Chondrocyte (in vitro differentiated cells): ENCODE results near the gene FMNL2. TPM values are rescaled to one million over a fixed set of nuclear protein-coding genes. Genes with fewer than 3 reads are reported as not detected.

Experiments used
- DNase-seq: peaks from one replicate; pipeline ENCODE4 v3.0.0; 2021; ENCODE audit warnings: mixed read lengths, low spot score
- H3K27ac Mint-ChIP-seq: one replicate; pipeline ENCODE4 v1.8.0; 2021; ENCODE audit warnings: mild to moderate bottlenecking, moderate library complexity, mixed read lengths; ENCODE audit not compliant: unreplicated experiment
- H3K27me3 Mint-ChIP-seq: 2 replicates; pipeline ENCODE4 v1.8.0; 2021; ENCODE audit warnings: low read depth, mixed read lengths
- H3K36me3 Mint-ChIP-seq: 2 replicates; pipeline ENCODE4 v1.8.0; 2021; ENCODE audit warnings: low read depth, mixed read lengths
- H3K4me1 Mint-ChIP-seq: 2 replicates; pipeline ENCODE4 v1.8.0; 2021; ENCODE audit warnings: low read depth, mild to moderate bottlenecking, mixed read lengths
- H3K4me3 Mint-ChIP-seq: one replicate; pipeline ENCODE4 v1.8.0; 2021; ENCODE audit warnings: mild to moderate bottlenecking, moderate library complexity, mixed read lengths; ENCODE audit not compliant: unreplicated experiment
- H3K9me3 Mint-ChIP-seq: 2 replicates; pipeline ENCODE4 v1.8.0; 2021; ENCODE audit warnings: low read depth, mixed read lengths
- CTCF ChIP-seq: fragments of 200-600 bp; sonication (generic); IDR thresholded peaks from 2 replicates; pipeline ENCODE4 v1.5.0; 2021; ENCODE audit warnings: antibody characterized with exemption, mild to moderate bottlenecking, moderate library complexity
- total RNA-seq: library from RNA; stranded (reverse); gene quantifications from 3 replicates; pipeline ENCODE4 v1.2.1, GENCODE V29; 2021

The FMNL2 gene
- total RNA-seq, 1 donor from 2014 or later: 33.9 TPM

DNA sequence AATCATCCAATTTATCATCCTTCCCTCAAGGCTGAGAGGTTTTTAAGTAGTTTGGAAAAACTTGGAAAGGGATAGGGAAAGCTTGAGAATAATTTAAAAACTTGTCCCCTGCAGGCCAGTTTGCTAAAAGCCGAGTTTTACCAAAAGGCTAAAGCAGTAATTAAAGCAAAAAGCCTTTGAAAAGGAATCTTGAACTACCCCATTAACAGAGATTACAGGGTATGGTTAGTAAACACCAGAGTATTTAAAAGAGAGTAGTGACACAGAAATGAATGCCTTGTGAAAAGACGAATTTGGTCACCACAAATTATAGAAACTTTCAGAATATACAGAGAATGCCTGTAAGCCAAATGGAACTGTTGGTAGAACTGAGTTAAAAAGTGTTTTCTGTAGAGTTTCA, 85.0 kb downstream of the FMNL2 start:
- H3K27me3 Mint-ChIP-seq: no peaks in the 10 kb centered on the region
- H3K36me3 Mint-ChIP-seq: no peaks in the 10 kb centered on the region
- DNase-seq: no peak
- peaks cover 42% of the 10 kb centered on the region for H3K4me1 Mint-ChIP-seq
- H3K4me3 Mint-ChIP-seq: no peak overlapping the region
- no peak for TF ChIP-seq CTCF
- no peaks in the 10 kb centered on the region for H3K9me3 Mint-ChIP-seq
- no peak overlapping the region for H3K27ac Mint-ChIP-seq

DNA sequence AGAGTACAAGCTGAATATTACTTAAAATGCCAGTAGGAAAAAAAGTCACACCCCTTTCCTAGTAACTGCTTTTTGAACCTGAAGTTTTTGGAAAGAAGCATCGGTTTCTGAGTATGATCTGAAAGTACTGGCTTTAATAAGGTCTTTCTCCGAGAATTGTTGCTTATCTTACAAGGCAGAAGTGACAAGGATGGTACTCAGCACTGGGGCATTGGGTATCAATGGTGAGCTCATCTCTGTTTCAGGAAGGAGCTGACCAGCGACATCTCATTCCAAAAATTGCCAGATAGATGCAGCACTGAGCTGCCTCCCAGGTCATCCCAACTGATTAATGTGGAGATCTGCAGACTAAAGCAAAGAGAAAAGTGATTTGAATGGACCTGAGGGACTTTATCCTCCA, 85.4 kb downstream of the FMNL2 start:
- H3K27ac Mint-ChIP-seq: no peak overlapping the region
- DNase-seq: no peak
- H3K27me3 Mint-ChIP-seq: no peaks in the 10 kb centered on the region
- TF ChIP-seq CTCF: no peak
- H3K4me1 Mint-ChIP-seq: peaks cover 37% of the 10 kb centered on the region
- no peak overlapping the region for H3K4me3 Mint-ChIP-seq
- no peaks in the 10 kb centered on the region for H3K36me3 Mint-ChIP-seq
- no peaks in the 10 kb centered on the region for H3K9me3 Mint-ChIP-seq

- Mint-ChIP-seq H3K9me3 (no peaks in the 10 kb centered on the region), H3K27me3 (no peaks in the 10 kb centered on the region), H3K27ac (peak overlapping the region; percentile 81), H3K4me1 (peaks cover 40% of the 10 kb centered on the region), H3K36me3 (no peaks in the 10 kb centered on the region), H3K4me3 (no peak overlapping the region)
- no peak for DNase-seq
- no peak for TF ChIP-seq CTCF
Observed at GRCh38 chr2:152420936-152421335, 86.0 kb downstream of the FMNL2 start.

- Mint-ChIP-seq H3K27me3 (no peaks in the 10 kb centered on the region), H3K9me3 (no peaks in the 10 kb centered on the region), H3K4me3 (no peak overlapping the region), H3K36me3 (no peaks in the 10 kb centered on the region), H3K27ac (peak overlapping the region; percentile 81), H3K4me1 (peaks cover 43% of the 10 kb centered on the region)
- no peak for DNase-seq
- TF ChIP-seq CTCF: no peak
Observed at GRCh38 chr2:152421521-152422370, 86.8 kb downstream of the FMNL2 start.

GRCh38 chr2:152423684-152424083, 88.7 kb downstream of the FMNL2 start:
- Mint-ChIP-seq H3K4me1 (peaks cover 41% of the 10 kb centered on the region), H3K9me3 (no peaks in the 10 kb centered on the region), H3K36me3 (no peaks in the 10 kb centered on the region), H3K27ac (no peak overlapping the region), H3K4me3 (no peak overlapping the region), H3K27me3 (no peaks in the 10 kb centered on the region)
- no peak for TF ChIP-seq CTCF
- no peak for DNase-seq
